HepG2 (cell line): Measurements from ENCODE around the gene CFL1. TPM values are rescaled to one million over a fixed set of nuclear protein-coding genes. Genes with fewer than 3 reads are reported as not detected.

Experiments
- ARID3A ChIP-seq: IDR thresholded peaks from 2 replicates; pipeline ENCODE4 v1.6.1; 2012; ENCODE audit warnings: low read depth, low read length, improper control_type of control experiment
- CBX1 ChIP-seq: IDR thresholded peaks from one replicate; pipeline ENCODE4 v1.6.1; 2016; ENCODE audit warnings: antibody characterized with exemption, low read depth
- CREB1 ChIP-seq, 2 experiments: fragments of 450-650 bp in 1 of 2; IDR thresholded peaks; 2 replicates each; pipeline ENCODE4 v1.6.1; 2016 to 2017; ENCODE audit warnings: control low read depth in 1 of 2, mild to moderate bottlenecking in 1 of 2, missing compliant biosample characterization in 1 of 2, missing genetic modification characterization in 1 of 2
- KLF6 ChIP-seq: IDR thresholded peaks from 2 replicates; pipeline ENCODE4 v1.8.0; 2016; ENCODE audit warnings: missing biosample characterization, missing genetic modification reagents
- KLF9 ChIP-seq: IDR thresholded peaks from 2 replicates; pipeline ENCODE4 v1.6.1; 2016; ENCODE audit warnings: low read depth
- LBX2 ChIP-seq: sonication (generic); formaldehyde crosslinking; IDR thresholded peaks from 2 replicates; pipeline ENCODE4 v1.5.0; 2020; ENCODE audit warnings: missing genetic modification reagents, mild to moderate bottlenecking, borderline replicate concordance
- MED1 ChIP-seq: sonication (generic); formaldehyde crosslinking; IDR thresholded peaks from 2 replicates; pipeline ENCODE4 v1.4.0; 2020; ENCODE audit warnings: missing genetic modification reagents
- MTF2 ChIP-seq: sonication (generic); formaldehyde crosslinking; IDR thresholded peaks from 2 replicates; pipeline ENCODE4 v1.5.0; 2020; ENCODE audit warnings: missing genetic modification reagents, borderline replicate concordance
- NKX3-1 ChIP-seq: sonication (generic); formaldehyde crosslinking; IDR thresholded peaks from 2 replicates; pipeline ENCODE4 v1.5.0; 2020; ENCODE audit warnings: missing genetic modification reagents
- PATZ1 ChIP-seq: sonication (generic); formaldehyde crosslinking; IDR thresholded peaks from 2 replicates; pipeline ENCODE4 v1.4.0; 2020; ENCODE audit warnings: missing genetic modification reagents
- PRMT3 ChIP-seq: sonication (generic); formaldehyde crosslinking; IDR thresholded peaks from 2 replicates; pipeline ENCODE4 v1.8.1; 2022; ENCODE audit warnings: low read depth, mild to moderate bottlenecking, moderate library complexity, missing genetic modification reagents, borderline replicate concordance
- SYNCRIP ChIP-seq: fragments of 200-400 bp; formaldehyde crosslinking; IDR thresholded peaks from 2 replicates; pipeline ENCODE4 v1.6.1; 2018; ENCODE audit warnings: mild to moderate bottlenecking, low read depth, low read length; ENCODE audit not compliant: insufficient read depth
- TBX3 ChIP-seq: fragments of 450-650 bp; IDR thresholded peaks from 2 replicates; pipeline ENCODE4 v1.6.1; 2017; ENCODE audit warnings: antibody characterized with exemption, mild to moderate bottlenecking, inconsistent platforms, borderline replicate concordance
- THAP8 ChIP-seq: sonication (generic); formaldehyde crosslinking; IDR thresholded peaks from 2 replicates; pipeline ENCODE4 v1.5.1; 2020; ENCODE audit warnings: missing genetic modification reagents, mild to moderate bottlenecking, borderline replicate concordance
- TMF1 ChIP-seq: sonication (generic); formaldehyde crosslinking; IDR thresholded peaks from 2 replicates; pipeline ENCODE4 v1.8.1; 2022; ENCODE audit warnings: low read depth, missing genetic modification reagents
- YEATS4 ChIP-seq: sonication (generic); formaldehyde crosslinking; IDR thresholded peaks from 2 replicates; pipeline ENCODE4 v1.4.0; 2020; ENCODE audit warnings: missing genetic modification reagents, borderline replicate concordance
- ZNF256 ChIP-seq: sonication (generic); formaldehyde crosslinking; conservative IDR thresholded peaks from 2 replicates; pipeline ENCODE4 v1.4.0; 2020; ENCODE audit warnings: missing genetic modification reagents
- ZNF282 ChIP-seq: fragments of 450-650 bp; IDR thresholded peaks from 2 replicates; pipeline ENCODE4 v1.6.1; 2018; ENCODE audit not compliant: partially characterized antibody
- ZNF512B ChIP-seq: sonication (generic); formaldehyde crosslinking; IDR thresholded peaks from 2 replicates; pipeline ENCODE4 v1.5.1; 2020; ENCODE audit warnings: missing genetic modification reagents, mild to moderate bottlenecking, borderline replicate concordance
- ZNF564 ChIP-seq: sonication (generic); formaldehyde crosslinking; IDR thresholded peaks from 2 replicates; pipeline ENCODE4 v1.8.1; 2023; ENCODE audit warnings: mild to moderate bottlenecking, missing genetic modification reagents
- ZNF850 ChIP-seq: sonication (generic); formaldehyde crosslinking; conservative IDR thresholded peaks from 2 replicates; pipeline ENCODE4 v1.9.0; 2021; ENCODE audit warnings: mild to moderate bottlenecking, missing genetic modification reagents
- polyA plus RNA-seq, 8 experiments: library from polyadenylated mRNA; depleted of rRNA in 3 of 8; stranded (reverse) in 7 of 8; unstranded in 1 of 8; fragments of >200 nt; fragmentation: Illumina TruSeq in 4 of 8; extraction: Trizol in 4 of 8; gene quantifications; 2 replicates each; pipeline versions ENCODE4 v1.2.1 to v1.2.3, GENCODE V29; 2011 to 2016; ENCODE audit warnings: low read depth in 4 of 8, missing spikeins in 1 of 8, mixed read lengths in 1 of 8; ENCODE audit not compliant: insufficient read depth in 1 of 8
- total RNA-seq, 5 experiments: library from RNA; depleted of rRNA; stranded (reverse); fragments of >200 nt; fragmentation: Illumina TruSeq; extraction: Trizol; gene quantifications; 2 replicates each; pipeline ENCODE4 v1.2.3, GENCODE V29; 2016; ENCODE audit warnings: low read depth in 1 of 5

The CFL1 gene
- total and polyA plus RNA-seq, 2 of the 13 experiments (the other 11 are each of a cell fraction or from before 2014, with no cell fraction given): 379 to 383 TPM

DNA sequence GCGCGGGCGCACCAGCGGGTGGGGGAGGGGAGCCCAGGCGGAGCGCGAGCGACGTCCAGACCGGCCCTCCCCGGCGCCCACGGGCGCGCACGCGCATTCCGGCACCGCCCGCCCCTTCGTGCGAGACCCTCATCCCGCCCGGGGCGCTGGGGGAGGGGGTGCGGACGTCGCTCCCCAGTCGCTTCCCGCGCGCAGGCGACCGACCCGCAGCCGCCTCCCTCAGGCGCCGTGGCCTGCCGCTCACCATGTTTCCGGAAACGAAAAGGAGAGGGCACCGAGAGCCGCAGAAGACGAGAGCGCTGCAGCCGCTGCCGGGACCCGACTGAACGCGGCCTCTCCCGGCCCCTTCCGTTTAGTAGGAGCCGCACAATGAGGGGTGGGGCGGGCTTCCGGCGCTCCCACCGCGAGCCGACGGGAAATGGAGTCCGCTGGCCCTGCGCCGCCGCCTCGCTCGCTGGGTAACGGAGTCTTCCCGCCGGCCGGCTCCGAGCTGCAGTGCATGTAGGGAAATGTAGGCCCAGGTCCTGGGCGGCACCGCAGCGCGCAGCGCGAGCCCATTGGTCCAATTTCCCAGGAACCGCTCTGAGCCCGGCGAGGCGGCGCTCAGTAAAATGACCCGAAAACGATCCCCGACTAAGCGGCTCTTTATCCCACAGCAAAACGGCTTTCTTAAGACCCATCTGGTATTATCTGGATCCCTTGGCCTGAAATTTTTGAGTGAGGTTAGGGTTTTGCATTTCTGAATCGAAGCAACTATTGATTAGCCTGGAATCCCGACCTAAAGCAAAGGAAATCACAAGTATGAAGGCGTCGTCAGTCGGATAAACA, at the start of gene CFL1 (continued):
- no peak for TF ChIP-seq ZNF512B (CRISPR knock-in tag)
- no peak for TF ChIP-seq LBX2 (CRISPR knock-in tag)
- 0 out of 2 replicates have a peak, but pooled peaks have one; percentile 14 for TF ChIP-seq ZNF850 (CRISPR knock-in tag)
- no peak for TF ChIP-seq PRMT3 (CRISPR knock-in tag)
- TF ChIP-seq NKX3-1 (CRISPR knock-in tag): no peak
- TF ChIP-seq TMF1: peak; percentile 52; the same call in 1 of the 2 replicates
- no peak for TF ChIP-seq ZNF256 (CRISPR knock-in tag)
- TF ChIP-seq THAP8 (CRISPR knock-in tag): no peak
- no peak for TF ChIP-seq ZNF282
- peak; percentile 51; the same call in 1 of the 2 replicates for TF ChIP-seq PATZ1
- peak; percentile 57; the same call in 1 of the 2 replicates for TF ChIP-seq YEATS4 (CRISPR knock-in tag)
- no peak for TF ChIP-seq SYNCRIP
- no peak for TF ChIP-seq CBX1
- TF ChIP-seq MED1 (CRISPR knock-in tag): peak; percentile 52; the same call in 1 of the 2 replicates
- peak; percentile 25; the same call in 1 of the 2 replicates for TF ChIP-seq ZNF564 (CRISPR knock-in tag)
- peak; percentile 92 for TF ChIP-seq KLF6 (CRISPR knock-in tag)
- TF ChIP-seq ARID3A: no peak
- TF ChIP-seq MTF2 (CRISPR knock-in tag): no peak
- no peak for TF ChIP-seq KLF9 (CRISPR knock-in tag)
- TF ChIP-seq TBX3: no peak
- TF ChIP-seq CREB1 (IDR thresholded peaks at IDR 0.05): peak; percentile 52; the same call in 1 of the 2 replicates
- TF ChIP-seq CREB1 (CRISPR knock-in tag; IDR thresholded peaks at IDR 0.05): peak; percentile 64
